ENCODE measurements around the gene ARID3B.

GRCh38 chr15:74594455-74594854, 53.4 kb downstream of the ARID3B start:
- no peak for TF ChIP-seq SP1 (IDR thresholded peaks at IDR 0.05)
- TF ChIP-seq L3MBTL2 (conservative IDR thresholded peaks at IDR 0.05): no peak
- no peak for TF ChIP-seq LEF1 (IDR thresholded peaks at IDR 0.05; ENCODE audit: borderline replicate concordance)
- no peak for TF ChIP-seq NFRKB (IDR thresholded peaks at IDR 0.05)
- no peak for TF ChIP-seq SUZ12 (IDR thresholded peaks at IDR 0.05)
- no peak for TF ChIP-seq TARDBP (IDR thresholded peaks at IDR 0.05)
- TF ChIP-seq ELF4 (IDR thresholded peaks at IDR 0.05): no peak
- no peak for TF ChIP-seq FOXA1 (IDR thresholded peaks at IDR 0.05)
- TF ChIP-seq PKNOX1 (IDR thresholded peaks at IDR 0.05): no peak
- TF ChIP-seq FOXM1 (IDR thresholded peaks at IDR 0.05; ENCODE audit: borderline replicate concordance): no peak
- TF ChIP-seq ARNT (IDR thresholded peaks at IDR 0.05): no peak
